Right lobe of liver (tissue), 6 donors: ENCODE measurements around the gene TMEFF2. TPM values are rescaled to one million over a fixed set of nuclear protein-coding genes. Genes with fewer than 3 reads are reported as not detected.

ENCODE experiments used
- ATAC-seq, 4 donors: fragments of 200-7000 bp; cut with Tn5 transposase; one replicate each; pipeline ENCODE4 v1.9.1; 2020; ENCODE audit warnings: mild to moderate bottlenecking in 4 of 4, moderate library complexity in 4 of 4
- DNase-seq, 3 donors: peaks; one replicate each; pipeline ENCODE4 v3.0.0-alpha.2; 2020
- H3K27ac ChIP-seq, 3 donors: fragments of 200-600 bp; one replicate each; pipeline ENCODE4 v1.8.0; 2022
- H3K27me3 ChIP-seq, 2 donors: fragments of 200-600 bp; one replicate each; pipeline ENCODE4 v1.8.0; 2022
- H3K36me3 ChIP-seq, 4 donors: fragments of 200-600 bp; sonication (generic) in 1 of 4; one replicate each; pipeline versions ENCODE4 v1.5.1 to v1.8.0; 2017 to 2022; ENCODE audit warnings: control low read depth in 1 of 4
- H3K4me1 ChIP-seq, 4 donors: fragments of 200-600 bp; sonication (generic) in 1 of 4; one replicate each; pipeline versions ENCODE4 v1.5.1 to v1.8.0; 2017 to 2022; ENCODE audit warnings: control low read depth in 1 of 4
- H3K4me3 ChIP-seq, 3 donors: fragments of 200-600 bp; one replicate each; pipeline ENCODE4 v1.8.0; 2022
- H3K9me3 ChIP-seq, 4 donors: fragments of 200-600 bp; sonication (generic) in 1 of 4; one replicate each; pipeline versions ENCODE4 v1.5.1 to v1.8.0; 2017 to 2022; ENCODE audit warnings: control low read depth in 1 of 4
- POLR2A ChIP-seq: fragments of 450-650 bp; IDR thresholded peaks from one replicate; pipeline ENCODE4 v1.6.1; 2017; ENCODE audit warnings: antibody characterized with exemption, mild to moderate bottlenecking
- WGBS: methylation state at CpG from one replicate; pipeline ENCODE4 v1.1.6; 2018; ENCODE audit warnings: low coverage, low lambda C conversion rate; ENCODE audit not compliant: insufficient coverage; ENCODE audit errors: missing lambda C conversion rate; 5-methylcytosine and 5-hydroxymethylcytosine counted together
- intact Hi-C, 2 donors: fragments of 100-400 bp; cut with DNase I; formaldehyde crosslinking; loops; one replicate each; pipeline versions ENCODE4 v1.11.2 to v1.14.1; 2022
- total RNA-seq, 6 experiments: library from RNA; depleted of rRNA in 2 of 6; stranded (reverse); fragments of >200 nt in 2 of 6; fragmentation: NEBNext Ultra II Directional in 3 of 6; extraction: Animal tissue kit (Norgen Biotek cat#: 25700) in 3 of 6; gene quantifications; one replicate each; pipeline versions ENCODE4 v1.1.0 to v1.2.4, GENCODE V29; 2016 to 2023
- TF ChIP-seq, protein P1 (sequence below), 4 donors: fragments of 200-600 bp in 3 of 4; fragments of 450-650 bp in 1 of 4; IDR thresholded peaks; one replicate each; pipeline versions ENCODE4 v1.5.1 to v1.8.0; 2016 to 2022; ENCODE audit warnings: antibody characterized with exemption in 4 of 4, mild to moderate bottlenecking in 2 of 4
- donor health status: DM: no; HTN: yes; CAD: no.
- donor health status: DM: no; HTN: no; CAD: no.
- donor health status: DM: no; HTN: no; CAD: no.
- donor health status: DM: no; HTN: yes; CAD: no.
- donor health status: DM: no; HTN: yes; CAD: no.

The TMEFF2 gene
- total RNA-seq, 6 experiments from 2014 or later = not detected

DNA sequence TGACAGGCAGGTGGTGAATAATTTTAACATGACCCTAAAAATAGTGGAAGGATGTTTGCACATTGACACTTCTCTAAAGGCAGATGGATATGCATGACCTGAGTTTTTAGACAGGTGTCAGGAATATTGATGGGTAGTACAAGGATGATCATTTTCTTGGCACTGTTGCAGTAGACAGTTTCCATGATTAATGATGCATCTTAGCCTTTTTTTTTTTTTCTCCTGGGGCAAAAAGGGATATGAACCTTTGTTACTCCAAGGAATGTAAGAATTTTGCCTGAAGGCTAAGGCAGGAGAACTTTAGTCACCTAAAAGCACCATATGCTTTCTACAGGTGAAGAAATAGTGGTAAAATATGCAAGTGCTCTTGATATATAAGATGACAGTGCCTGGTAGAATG is 211.5 kb downstream of the TMEFF2 start:
- Histone ChIP-seq H3K4me1 (no peaks in the 10 kb centered on the region), H3K36me3 (no peaks in the 10 kb centered on the region), H3K27ac (no peak overlapping the region), H3K9me3 (no peaks in the 10 kb centered on the region), H3K27me3 (no peaks in the 10 kb centered on the region), H3K4me3 (no peak overlapping the region)
- DNase-seq (no peak), ATAC-seq (no peak)
- intact Hi-C loops = no loop called here
- no peak for TF ChIP-seq POLR2A
- TF ChIP-seq, protein P1, sequence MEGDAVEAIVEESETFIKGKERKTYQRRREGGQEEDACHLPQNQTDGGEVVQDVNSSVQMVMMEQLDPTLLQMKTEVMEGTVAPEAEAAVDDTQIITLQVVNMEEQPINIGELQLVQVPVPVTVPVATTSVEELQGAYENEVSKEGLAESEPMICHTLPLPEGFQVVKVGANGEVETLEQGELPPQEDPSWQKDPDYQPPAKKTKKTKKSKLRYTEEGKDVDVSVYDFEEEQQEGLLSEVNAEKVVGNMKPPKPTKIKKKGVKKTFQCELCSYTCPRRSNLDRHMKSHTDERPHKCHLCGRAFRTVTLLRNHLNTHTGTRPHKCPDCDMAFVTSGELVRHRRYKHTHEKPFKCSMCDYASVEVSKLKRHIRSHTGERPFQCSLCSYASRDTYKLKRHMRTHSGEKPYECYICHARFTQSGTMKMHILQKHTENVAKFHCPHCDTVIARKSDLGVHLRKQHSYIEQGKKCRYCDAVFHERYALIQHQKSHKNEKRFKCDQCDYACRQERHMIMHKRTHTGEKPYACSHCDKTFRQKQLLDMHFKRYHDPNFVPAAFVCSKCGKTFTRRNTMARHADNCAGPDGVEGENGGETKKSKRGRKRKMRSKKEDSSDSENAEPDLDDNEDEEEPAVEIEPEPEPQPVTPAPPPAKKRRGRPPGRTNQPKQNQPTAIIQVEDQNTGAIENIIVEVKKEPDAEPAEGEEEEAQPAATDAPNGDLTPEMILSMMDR (IDR thresholded peaks at IDR 0.05) = no peak

DNA sequence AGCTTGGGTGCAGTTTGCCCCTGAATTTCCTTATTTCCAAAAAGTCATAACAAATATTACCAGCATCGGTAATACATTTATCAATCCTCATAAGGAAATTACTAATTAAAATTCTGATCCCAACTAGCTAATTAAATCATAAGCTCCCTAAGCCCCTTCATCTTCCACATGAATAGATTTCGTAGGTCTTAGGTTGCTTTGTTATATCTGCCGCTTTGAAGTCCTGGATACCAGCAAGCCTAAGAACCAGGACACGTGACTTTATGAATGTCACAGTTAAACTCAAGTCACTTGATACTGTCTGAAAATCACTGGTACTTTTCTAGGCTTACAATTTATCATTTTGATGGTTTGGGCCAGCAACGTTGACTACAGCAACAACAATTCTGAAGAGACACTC is 213.0 kb downstream of the TMEFF2 start:
- TF ChIP-seq, protein P1 (IDR thresholded peaks at IDR 0.05) = no peak
- TF ChIP-seq POLR2A = no peak
- Histone ChIP-seq H3K4me1 (no peaks in the 10 kb centered on the region), H3K27me3 (no peaks in the 10 kb centered on the region), H3K27ac (no peak overlapping the region), H3K9me3 (no peaks in the 10 kb centered on the region), H3K36me3 (no peaks in the 10 kb centered on the region), H3K4me3 (no peak overlapping the region)
- intact Hi-C loops = no loop called here
- 91% methylated on average over 5 of the region's 5 CpGs for WGBS
- no peak for DNase-seq
- no peak for ATAC-seq

- Histone ChIP-seq H3K27me3 (no peaks in the 10 kb centered on the region), H3K4me3 (no peak overlapping the region), H3K4me1 (no peaks in the 10 kb centered on the region), H3K36me3 (no peaks in the 10 kb centered on the region), H3K27ac (no peak overlapping the region), H3K9me3 (no peaks in the 10 kb centered on the region)
- intact Hi-C loops = no loop called here
- no peak for ATAC-seq
- WGBS = 100% methylated on average over 3 of the region's 3 CpGs
- no peak for DNase-seq
- TF ChIP-seq POLR2A = no peak
- TF ChIP-seq, protein P1 (IDR thresholded peaks at IDR 0.05) = no peak
These were observed 214.2 kb downstream of the TMEFF2 start for GRCh38 chr2:191980483-191980882.

GRCh38 chr2:191979221-191979730 is 215.5 kb downstream of the TMEFF2 start:
- Histone ChIP-seq H3K36me3 (no peaks in the 10 kb centered on the region), H3K4me3 (no peak overlapping the region), H3K27me3 (no peaks in the 10 kb centered on the region), H3K9me3 (no peaks in the 10 kb centered on the region), H3K4me1 (no peaks in the 10 kb centered on the region), H3K27ac (no peak overlapping the region)
- DNase-seq (no peak), ATAC-seq (no peak)
- intact Hi-C loops = no loop called here
- TF ChIP-seq, protein P1 (IDR thresholded peaks at IDR 0.05) = no peak
- TF ChIP-seq POLR2A = no peak
- 0% methylated on average over 1 of the region's 2 CpGs for WGBS

- ATAC-seq = no peak
- no peaks in the 10 kb centered on the region for H3K36me3 ChIP-seq
- 67% methylated on average over 1 of the region's 1 CpG for WGBS
- TF ChIP-seq, protein P1 (IDR thresholded peaks at IDR 0.05) = no peak
- no peak for TF ChIP-seq POLR2A
- H3K27me3 ChIP-seq = no peaks in the 10 kb centered on the region
- no peak for DNase-seq
- H3K27ac ChIP-seq = no peak overlapping the region
- no peaks in the 10 kb centered on the region for H3K4me1 ChIP-seq
- intact Hi-C loops = no loop called here
- H3K4me3 ChIP-seq = no peak overlapping the region
- no peaks in the 10 kb centered on the region for H3K9me3 ChIP-seq
These were observed 217.0 kb downstream of the TMEFF2 start for GRCh38 chr2:191977754-191978153.
